KBM-7 (cell line): Measurements from ENCODE around the gene GPR146.
"Not testable (repeated sequence)": the region's sequence is repeated elsewhere in the genome, so short reads cannot be mapped to it uniquely, and the experiment has no call there.

Source experiments
- DNase-seq: peaks from one replicate; pipeline ENCODE4 v3.0.0-alpha.2; 2015
- in situ Hi-C: fragments of 300-500 bp; cut with MboI; formaldehyde crosslinking; loops from 2 replicates; pipeline ENCODE4 v1.14.3; 2020; ENCODE audit warnings: low sequenced_read_pairs, low pct_unique_long_range_greater_than_20kb, mixed read lengths

GPR146 gene

DNA sequence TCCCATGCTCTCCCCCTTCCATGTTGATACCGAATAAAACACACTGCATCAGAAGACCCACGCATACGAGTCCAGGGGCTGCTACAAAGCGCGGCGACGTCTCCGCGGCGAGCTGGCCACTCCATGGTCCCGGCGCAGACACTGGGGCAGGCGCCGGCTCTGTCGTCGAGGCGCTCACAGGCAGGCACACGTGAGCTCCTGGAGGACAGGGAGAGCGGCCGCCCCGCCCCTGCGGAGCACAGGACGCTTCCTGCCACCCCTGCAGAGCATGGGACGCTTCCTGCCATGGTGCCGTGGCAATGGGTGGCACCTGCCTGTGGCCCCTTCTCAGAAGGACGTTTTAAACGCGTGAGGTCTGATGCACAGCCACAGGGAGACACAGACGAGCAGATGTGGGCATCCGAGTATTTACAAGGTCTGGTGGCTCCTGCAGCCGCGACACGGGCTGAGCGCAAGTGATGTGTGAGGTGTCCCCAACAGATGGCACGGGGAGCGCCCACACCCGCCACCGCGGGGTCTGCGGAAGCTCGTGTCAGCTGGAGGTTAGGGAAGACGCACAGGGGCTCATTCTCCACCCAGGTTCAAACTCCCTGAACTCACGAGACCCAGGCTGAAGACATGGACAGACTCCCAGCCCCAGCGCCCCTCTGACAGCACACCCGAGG lies 21.4 kb upstream of the GPR146 start:
- in situ Hi-C loops: no loop called here
- DNase-seq: no peak

DNA sequence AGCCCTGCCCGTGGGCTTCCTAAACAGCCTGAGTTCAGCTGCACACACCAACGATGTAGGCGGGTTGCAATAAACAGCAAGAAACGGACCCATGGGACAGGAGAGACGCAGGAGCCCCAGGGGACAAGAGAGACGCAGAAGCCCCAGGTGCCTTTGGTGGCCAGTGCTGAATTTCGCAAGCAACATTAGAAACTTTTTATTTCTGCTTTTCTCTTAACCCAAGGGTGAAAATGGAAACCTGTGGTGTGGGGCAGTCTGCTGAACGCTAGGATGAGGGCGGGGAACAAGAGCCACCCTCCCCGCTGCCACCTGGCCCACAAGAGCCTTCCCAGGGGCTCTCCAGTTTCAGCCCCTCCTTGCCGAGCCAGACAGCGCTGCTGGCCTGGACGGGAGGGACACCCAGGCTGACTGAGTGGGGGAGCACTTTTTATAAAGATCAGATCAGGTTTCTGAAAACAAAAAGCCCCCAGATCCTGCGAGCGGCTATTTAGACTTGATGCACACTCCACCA lies 20.0 kb upstream of the GPR146 start:
- DNase-seq: peak; percentile 59
- in situ Hi-C loops: no loop called here

DNA sequence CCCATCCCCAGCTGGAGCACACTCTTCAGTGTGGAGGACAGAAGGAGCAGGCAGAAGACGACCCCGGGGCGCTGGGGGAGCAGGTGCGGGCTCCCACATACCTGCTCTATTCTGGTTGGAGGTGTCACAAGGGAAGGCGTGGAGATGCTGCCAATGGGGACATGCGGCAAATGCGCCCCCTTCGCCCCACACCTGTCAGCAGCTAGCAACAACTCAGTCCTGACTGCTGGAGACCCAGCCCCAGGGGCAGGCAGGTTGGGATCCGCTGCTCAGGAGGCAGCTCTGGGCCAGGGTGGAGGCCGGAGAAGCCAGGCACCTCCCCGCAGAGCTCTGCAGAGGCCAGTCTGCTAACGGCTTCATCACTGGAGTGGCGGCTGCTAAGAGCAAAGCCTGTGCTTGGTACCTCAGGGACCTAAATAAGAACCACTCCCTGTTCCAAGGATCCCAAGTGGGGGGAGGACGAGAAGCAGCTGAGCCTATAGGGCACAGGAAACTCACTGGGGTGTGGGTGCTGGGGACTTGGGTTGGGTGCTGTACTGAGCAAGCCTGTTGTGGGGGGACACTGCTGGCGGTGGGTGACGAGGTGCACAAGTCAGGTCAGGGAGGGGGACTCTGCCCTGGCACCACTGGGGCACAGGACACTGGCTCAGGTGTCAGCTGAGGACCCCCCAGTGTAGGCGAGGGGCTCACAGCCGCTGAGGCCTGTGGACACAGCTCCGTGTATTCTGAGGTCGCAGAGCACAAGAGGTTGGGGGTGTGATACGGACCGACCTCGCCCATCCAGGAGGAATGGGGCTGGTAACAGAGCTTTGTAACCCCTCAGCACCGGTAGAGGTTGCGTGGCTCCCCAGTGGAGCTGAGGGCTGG lies 19.2 kb upstream of the GPR146 start:
- no peak for DNase-seq
- in situ Hi-C loops: no loop called here

DNA sequence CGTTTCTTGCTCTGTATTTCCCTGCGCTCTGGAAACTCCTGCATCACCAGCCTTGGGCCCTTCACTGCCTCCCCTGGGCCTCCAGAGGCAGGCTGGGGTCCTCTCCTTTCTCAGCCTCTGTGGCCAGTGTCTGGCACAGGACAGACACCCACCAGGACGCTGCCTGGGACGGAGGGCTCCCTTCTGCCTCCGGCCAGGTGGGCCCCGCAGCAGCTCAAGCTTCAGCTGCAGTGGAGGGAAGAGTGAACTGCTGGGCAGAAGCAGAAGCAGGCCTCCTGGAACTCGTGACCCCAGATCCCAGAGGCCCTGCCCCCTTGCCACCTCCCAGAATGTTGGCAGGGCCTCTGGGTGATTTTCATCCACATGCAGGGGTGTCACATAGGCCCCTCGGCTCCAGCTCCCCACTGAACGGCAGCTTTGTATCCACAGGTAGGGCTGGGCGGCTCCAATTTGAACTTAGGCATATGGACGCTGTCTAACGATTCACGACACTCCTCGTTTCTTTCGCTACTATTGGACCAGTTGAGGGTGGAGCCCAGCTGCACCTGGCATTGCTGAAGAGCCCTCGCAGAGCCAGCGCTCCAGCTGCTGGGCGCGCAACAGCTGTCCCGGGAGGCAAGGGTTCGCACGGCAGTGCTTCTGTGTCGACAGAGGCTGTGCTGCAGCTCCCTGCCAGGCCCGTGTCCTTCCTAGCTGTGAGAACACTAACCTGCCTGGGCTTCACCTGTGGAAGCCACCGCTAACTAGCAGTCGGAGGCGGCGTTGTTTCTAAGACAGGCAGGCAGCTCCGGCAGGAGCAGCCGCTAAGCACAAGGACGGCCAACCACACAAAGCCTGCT lies 18.4 kb upstream of the GPR146 start:
- in situ Hi-C loops: no loop called here

GRCh38 chr7:1026721-1027161 lies 17.6 kb upstream of the GPR146 start:
- no peak for DNase-seq
- in situ Hi-C loops: no loop called here

More for the DNA sequence above, 18.4 kb upstream of the GPR146 start:
- no peak for DNase-seq

DNA sequence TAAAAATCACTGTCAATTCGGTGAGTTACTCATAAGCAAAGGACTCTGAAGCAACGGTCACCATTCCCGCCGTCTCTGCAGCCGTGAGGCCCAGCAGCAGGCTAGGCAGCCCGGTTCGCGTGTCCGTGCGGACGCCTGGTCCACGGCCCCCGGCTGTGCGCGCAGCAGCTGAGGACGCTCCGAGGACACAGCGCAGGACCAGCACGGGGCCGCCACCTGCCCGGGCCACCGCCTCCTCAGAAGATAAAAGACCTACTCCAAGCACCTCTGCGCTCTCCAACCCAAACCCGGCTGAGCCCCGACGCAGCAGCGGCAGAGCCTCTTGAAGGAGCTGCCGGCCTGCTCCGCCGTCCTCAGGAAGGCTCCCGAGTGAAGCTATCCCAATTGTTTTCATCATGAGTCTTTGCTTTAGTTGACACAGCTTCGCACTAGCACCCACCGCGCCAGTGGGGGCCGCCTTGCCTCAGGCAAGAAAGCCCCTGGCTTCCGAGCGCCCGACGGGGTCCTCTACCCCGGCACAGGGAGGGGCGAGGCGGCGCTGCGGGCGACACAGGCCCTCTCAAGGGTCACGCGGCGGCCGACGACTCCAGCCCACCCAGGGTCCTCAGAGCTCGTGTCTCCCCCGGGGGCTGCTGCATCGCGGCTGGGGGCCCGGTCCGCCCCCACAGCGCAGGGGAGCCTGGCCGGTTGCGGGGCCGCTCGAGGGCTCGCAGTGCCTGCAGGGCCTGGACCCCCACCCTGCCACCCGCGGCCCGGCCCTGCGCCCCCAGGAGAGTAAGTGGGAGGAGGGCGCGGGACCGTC lies 16.9 kb upstream of the GPR146 start:
- in situ Hi-C loops: no loop called here
- DNase-seq: peak; percentile 40

GRCh38 chr7:1028044-1028770 lies 16.1 kb upstream of the GPR146 start:
- in situ Hi-C loops: no loop called here
- peak; percentile 80 for DNase-seq

- DNase-seq: peak; percentile 78
- in situ Hi-C loops: no loop called here
These were observed 15.3 kb upstream of the GPR146 start for GRCh38 chr7:1028775-1029636.

GRCh38 chr7:1029637-1030443 lies 14.5 kb upstream of the GPR146 start:
- DNase-seq: no peak
- in situ Hi-C loops: no loop called here

DNA sequence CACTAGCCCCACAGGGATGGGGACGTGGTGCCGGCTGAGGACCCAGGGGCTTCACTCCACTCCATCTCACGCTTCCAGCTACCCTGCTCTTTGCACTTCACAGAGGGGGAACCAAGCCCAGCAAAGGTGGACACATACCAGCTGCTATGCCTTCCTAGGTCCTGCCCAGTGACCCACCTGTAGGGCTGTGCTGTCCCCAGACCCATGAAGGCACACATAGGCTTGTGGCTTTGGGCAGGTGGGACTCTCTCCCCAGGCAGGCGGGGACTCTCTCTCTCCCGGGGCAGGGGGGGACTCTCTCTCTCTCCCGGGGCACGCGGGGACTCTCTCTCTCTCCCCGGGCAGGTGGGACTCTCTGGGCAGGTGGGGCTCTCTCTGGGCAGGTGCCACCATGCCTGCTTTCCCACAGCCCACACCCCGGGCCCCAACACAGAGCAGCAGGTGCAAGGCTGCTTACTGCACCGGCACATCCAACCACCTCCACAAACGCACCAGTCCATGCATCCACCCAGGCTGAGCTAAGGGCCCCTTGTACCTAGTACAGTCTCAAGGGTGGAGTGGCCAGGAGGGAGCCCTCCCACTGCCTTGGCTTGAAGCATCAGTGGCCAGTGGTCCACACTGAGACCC lies 13.8 kb upstream of the GPR146 start:
- DNase-seq: no peak
- in situ Hi-C loops: no loop called here

GRCh38 chr7:1031716-1032455 lies 12.5 kb upstream of the GPR146 start:
- in situ Hi-C loops: no loop called here
- DNase-seq: no peak

GRCh38 chr7:1032536-1033181 lies 11.7 kb upstream of the GPR146 start:
- no peak for DNase-seq
- in situ Hi-C loops: no loop called here

GRCh38 chr7:1033546-1034145 lies 10.7 kb upstream of the GPR146 start:
- in situ Hi-C loops: no loop called here
- no peak for DNase-seq

- in situ Hi-C loops, DNase-seq: not testable (repeated sequence)
These were observed 9.6 kb upstream of the GPR146 start for GRCh38 chr7:1034769-1035168.
